ENCODE measurements around the gene C15orf40.
"Not testable (repeated sequence)": the region's sequence is repeated elsewhere in the genome, so short reads cannot be mapped to it uniquely, and the experiment has no call there.

C15orf40 gene

DNA sequence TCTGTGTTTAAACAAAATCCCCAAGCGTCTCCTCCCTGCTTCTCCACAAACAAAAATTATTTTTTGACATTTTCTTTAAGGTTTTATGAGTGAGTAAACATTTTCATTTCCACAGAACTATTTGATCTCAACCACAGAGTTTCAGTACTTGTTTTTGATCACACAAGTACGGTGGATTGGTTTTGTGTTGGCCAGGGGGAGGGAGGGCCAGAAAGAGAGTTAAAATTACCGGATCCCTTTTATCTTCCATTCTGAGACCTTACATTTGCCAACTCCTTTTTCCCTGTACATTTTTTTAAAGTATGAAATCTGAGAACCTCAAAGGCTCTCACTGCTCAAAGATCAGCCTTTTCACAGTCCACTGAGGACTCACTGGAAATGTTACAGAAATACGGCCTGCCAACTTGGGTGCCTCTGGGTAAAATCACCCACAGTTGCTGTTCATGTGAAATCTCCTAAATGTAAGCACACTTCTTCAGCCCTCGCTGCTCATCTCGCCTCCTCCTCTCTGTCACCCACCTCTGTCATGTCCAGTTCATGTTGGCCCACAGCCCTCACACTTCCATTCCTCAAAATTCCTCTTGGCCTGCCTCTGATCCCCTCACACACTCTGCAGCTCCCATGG, 60.6 kb downstream of the C15orf40 start:
- DNase-seq, result no peak

DNA sequence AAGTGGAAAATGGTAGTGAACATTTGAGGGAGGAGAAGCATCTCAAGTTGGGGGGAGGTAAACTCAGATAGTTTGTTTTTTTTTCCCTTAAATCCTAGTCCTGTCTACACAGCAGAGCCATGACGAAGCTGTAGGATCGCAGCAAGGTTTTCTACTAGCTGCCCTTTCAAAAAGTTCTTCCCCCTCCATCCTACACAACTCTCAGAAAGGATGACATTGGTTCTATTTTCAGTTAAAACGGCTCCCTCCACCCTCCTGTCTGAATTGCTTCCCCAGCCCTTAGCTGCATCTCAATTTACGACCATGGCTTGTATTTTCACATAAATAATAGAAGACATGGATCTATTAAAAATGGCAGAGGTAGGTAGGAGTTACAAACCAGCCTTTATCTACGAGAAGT, 61.1 kb downstream of the C15orf40 start:
- DNase-seq, result no peak

DNA sequence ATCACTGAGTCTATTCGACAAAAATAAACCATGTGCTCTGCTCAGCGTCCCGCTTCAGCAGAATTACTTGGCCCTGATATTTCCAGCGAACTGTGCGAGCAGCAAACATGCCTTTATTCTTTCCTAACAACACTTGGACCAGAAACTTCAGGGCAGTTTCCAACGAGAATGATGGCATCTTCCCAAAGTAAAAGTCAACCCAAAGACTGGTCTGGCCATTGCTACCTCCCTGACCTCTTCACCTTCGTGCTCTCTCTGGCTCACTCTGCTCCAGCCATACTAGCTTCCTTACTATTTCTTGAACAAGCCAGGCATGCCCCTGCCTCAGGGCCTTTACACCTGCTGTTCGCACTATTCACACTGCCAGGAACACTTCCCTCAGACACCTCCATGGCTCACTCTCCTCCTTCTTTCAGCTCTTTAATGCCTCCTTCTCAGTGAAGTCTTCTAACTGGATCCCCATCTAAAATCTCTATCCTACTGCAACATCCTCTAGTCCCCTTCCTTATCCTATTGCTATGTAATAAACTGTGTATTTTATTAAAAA, 65.2 kb downstream of the C15orf40 start:
- DNase-seq, result no peak

DNA sequence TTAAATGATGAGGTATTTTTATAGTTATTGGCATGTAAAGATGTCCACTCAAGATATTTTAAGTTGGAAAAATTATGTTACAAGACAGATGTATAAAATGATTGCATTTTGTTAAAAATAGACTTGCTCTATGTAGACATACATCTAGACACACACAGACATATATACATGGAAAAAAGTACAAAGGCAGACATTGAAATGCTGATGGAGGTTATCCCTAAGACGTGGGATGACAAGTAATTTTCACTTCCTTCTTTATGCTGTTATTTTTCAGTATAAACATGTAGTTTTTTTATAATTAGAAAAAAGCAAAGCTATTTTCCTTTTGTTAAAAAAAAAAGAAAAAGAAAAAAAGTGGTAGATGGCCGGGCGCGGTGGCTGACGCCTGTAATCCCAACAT, 66.1 kb downstream of the C15orf40 start:
- no peak for DNase-seq

- DNase-seq, result no peak
Observed at GRCh38 chr15:82944821-82945220, 66.6 kb downstream of the C15orf40 start.

DNA sequence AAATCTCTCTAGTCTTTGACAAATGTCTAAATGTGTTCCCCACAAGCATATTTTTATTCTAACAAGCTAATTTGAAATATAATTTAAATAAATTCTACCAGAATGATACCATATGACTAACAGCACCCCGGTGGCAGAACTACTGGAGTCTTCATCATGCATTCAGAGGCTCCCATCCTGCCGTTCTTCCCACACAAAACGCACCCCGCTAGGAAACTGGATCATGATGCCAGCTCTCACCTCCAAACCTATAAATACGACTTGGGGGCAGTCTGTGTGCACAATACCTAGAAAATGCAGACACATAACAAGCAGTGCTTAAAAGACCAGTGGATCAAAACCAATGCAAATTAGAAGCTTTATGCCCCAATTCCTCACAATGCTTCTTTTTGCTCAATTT, 67.4 kb downstream of the C15orf40 start:
- no peak for DNase-seq

GRCh38 chr15:82943176-82943575, 68.3 kb downstream of the C15orf40 start:
- no peak for DNase-seq

DNA sequence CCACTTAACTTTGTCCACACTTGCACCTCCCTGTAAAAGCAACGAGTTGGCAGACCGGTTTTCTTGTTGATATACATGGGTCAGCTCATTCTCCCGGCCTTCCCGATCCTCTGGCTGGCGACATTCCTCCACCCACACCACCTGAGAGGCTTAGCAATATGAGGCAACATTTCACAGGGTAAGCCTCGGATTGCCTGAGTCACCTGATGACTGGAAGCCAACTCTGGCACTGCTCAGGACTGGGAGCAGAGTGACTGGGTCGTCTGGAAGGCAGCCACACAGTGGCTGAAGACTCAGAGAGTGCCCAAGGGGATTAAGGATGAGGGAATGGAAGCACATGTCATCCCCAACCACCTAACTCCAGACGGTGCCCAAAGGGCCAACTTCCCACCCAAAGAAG, 68.7 kb downstream of the C15orf40 start:
- no peak for DNase-seq

GRCh38 chr15:82939678-82940077, 71.8 kb downstream of the C15orf40 start:
- DNase-seq, result not testable (repeated sequence)

Data from NCI-H82 (cell line).